HL-60 (cell line): ENCODE results near the gene PPFIBP2.

Experiments
- POLR2AphosphoS5 ChIP-seq: IDR thresholded peaks from 2 replicates; pipeline ENCODE4 v1.6.1; 2012; ENCODE audit warnings: low read depth
- REST ChIP-seq: IDR thresholded peaks from 2 replicates; pipeline ENCODE4 v1.6.1; 2012; ENCODE audit warnings: low read depth; ENCODE audit not compliant: insufficient replicate concordance
- TF ChIP-seq, protein P1 (sequence below): IDR thresholded peaks from one replicate; pipeline ENCODE4 v1.5.1; 2011; ENCODE audit warnings: low read length, control low read depth, inconsistent platforms; ENCODE audit not compliant: insufficient read depth

DNA sequence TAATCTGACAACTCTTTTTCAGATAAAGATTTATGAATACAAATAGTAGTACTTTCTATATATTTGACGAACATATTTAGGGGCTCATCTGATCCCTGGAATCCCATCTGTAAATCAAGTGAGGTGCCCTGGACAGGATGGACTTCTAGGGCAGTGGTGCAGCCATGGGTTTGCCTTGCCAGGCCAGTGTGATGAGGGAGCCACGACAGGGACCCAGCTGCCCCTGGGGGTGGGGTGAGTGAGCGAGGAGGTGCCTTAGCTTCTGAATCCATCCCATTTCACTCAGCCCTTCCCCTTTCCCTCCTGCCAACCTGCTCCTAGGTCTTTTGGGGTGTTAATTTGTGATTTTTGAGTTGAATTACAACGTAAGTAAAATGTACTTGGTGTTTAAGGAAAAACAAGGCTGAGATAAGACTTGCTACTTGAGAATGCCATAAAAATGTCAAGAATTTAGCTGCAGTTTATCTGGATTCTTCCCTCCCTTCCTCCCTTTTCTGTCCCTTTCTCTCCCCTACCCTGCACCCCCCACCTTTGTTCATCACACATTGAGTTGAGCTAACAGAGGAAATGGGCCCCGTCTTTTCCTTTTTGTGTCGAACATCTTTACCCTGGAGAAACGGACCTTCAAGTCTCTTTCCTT, 60.8 kb downstream of the PPFIBP2 start:
- TF ChIP-seq, protein P1, sequence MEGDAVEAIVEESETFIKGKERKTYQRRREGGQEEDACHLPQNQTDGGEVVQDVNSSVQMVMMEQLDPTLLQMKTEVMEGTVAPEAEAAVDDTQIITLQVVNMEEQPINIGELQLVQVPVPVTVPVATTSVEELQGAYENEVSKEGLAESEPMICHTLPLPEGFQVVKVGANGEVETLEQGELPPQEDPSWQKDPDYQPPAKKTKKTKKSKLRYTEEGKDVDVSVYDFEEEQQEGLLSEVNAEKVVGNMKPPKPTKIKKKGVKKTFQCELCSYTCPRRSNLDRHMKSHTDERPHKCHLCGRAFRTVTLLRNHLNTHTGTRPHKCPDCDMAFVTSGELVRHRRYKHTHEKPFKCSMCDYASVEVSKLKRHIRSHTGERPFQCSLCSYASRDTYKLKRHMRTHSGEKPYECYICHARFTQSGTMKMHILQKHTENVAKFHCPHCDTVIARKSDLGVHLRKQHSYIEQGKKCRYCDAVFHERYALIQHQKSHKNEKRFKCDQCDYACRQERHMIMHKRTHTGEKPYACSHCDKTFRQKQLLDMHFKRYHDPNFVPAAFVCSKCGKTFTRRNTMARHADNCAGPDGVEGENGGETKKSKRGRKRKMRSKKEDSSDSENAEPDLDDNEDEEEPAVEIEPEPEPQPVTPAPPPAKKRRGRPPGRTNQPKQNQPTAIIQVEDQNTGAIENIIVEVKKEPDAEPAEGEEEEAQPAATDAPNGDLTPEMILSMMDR = no peak
- TF ChIP-seq POLR2AphosphoS5 (no peak), REST (no peak)
